Loucy (cell line): ENCODE measurements around the gene PDIA2.
"Not testable (repeated sequence)": the region's sequence is repeated elsewhere in the genome, so short reads cannot be mapped to it uniquely, and the experiment has no call there.

Experiments
- H2AFZ ChIP-seq: fragments of 200-600 bp; sonication (generic); 2 replicates; pipeline ENCODE4 v1.6.0; 2016; ENCODE audit warnings: antibody characterized with exemption, mild to moderate bottlenecking, low read length, moderate library complexity
- H3F3A ChIP-seq: fragments of 200-600 bp; 2 replicates; pipeline ENCODE4 v1.6.0; 2016; ENCODE audit warnings: antibody characterized with exemption, low read depth, mild to moderate bottlenecking
- H3K27me3 ChIP-seq: fragments of 200-600 bp; sonication (generic); 2 replicates; pipeline ENCODE4 v1.6.1; 2014; ENCODE audit warnings: low read length, mild to moderate bottlenecking; ENCODE audit not compliant: insufficient read depth, poor library complexity, severe bottlenecking
- H3K36me3 ChIP-seq: fragments of 200-600 bp; sonication (generic); 2 replicates; pipeline ENCODE4 v1.6.1; 2016; ENCODE audit warnings: low read length; ENCODE audit not compliant: insufficient read depth
- H3K4me1 ChIP-seq: fragments of 200-600 bp; sonication (generic); 2 replicates; pipeline ENCODE4 v1.5.1; 2014; ENCODE audit warnings: low read length, mild to moderate bottlenecking; ENCODE audit not compliant: insufficient read depth, poor library complexity, severe bottlenecking
- H3K4me2 ChIP-seq: fragments of 200-600 bp; sonication (generic); 2 replicates; pipeline ENCODE4 v1.6.0; 2014; ENCODE audit warnings: antibody characterized with exemption, low read length, low read depth, mild to moderate bottlenecking; ENCODE audit not compliant: poor library complexity, severe bottlenecking
- H3K4me3 ChIP-seq: fragments of 200-600 bp; sonication (generic); 2 replicates; pipeline ENCODE4 v1.5.1; 2014; ENCODE audit warnings: low read length, mild to moderate bottlenecking, mixed read lengths; ENCODE audit not compliant: poor library complexity, severe bottlenecking
- H3K79me2 ChIP-seq: fragments of 200-600 bp; sonication (generic); 2 replicates; pipeline ENCODE4 v1.6.1; 2014; ENCODE audit warnings: low read length; ENCODE audit not compliant: insufficient read depth
- H3K9ac ChIP-seq: fragments of 200-600 bp; sonication (generic); 2 replicates; pipeline ENCODE4 v1.6.0; 2014; ENCODE audit warnings: mild to moderate bottlenecking, low read depth, low read length, moderate library complexity; ENCODE audit not compliant: poor library complexity, severe bottlenecking
- H3K9me2 ChIP-seq: fragments of 200-600 bp; sonication (generic); replicated peaks from 2 replicates; pipeline ENCODE4 v1.6.1; 2016; ENCODE audit warnings: low read depth, low read length, mixed read lengths
- H3K9me3 ChIP-seq: fragments of 200-600 bp; sonication (generic); 2 replicates; pipeline ENCODE4 v1.6.1; 2014; ENCODE audit warnings: mild to moderate bottlenecking, antibody characterized with exemption, low read length, low read depth; ENCODE audit not compliant: insufficient read depth
- H4K20me1 ChIP-seq: fragments of 200-600 bp; sonication (generic); 2 replicates; pipeline ENCODE4 v1.6.0; 2014; ENCODE audit warnings: antibody characterized with exemption, low read length, mild to moderate bottlenecking; ENCODE audit not compliant: insufficient read depth, poor library complexity, severe bottlenecking
- CTCF ChIP-seq: fragments of 200-600 bp; sonication (generic); conservative IDR thresholded peaks from 2 replicates; pipeline ENCODE4 v1.5.1; 2014; ENCODE audit warnings: mild to moderate bottlenecking, antibody characterized with exemption, low read length
- EZH2phosphoT487 ChIP-seq: fragments of 200-600 bp; IDR thresholded peaks from 2 replicates; pipeline ENCODE4 v1.6.1; 2018; ENCODE audit warnings: antibody characterized with exemption, mild to moderate bottlenecking, moderate library complexity, borderline replicate concordance

PDIA2 gene

DNA sequence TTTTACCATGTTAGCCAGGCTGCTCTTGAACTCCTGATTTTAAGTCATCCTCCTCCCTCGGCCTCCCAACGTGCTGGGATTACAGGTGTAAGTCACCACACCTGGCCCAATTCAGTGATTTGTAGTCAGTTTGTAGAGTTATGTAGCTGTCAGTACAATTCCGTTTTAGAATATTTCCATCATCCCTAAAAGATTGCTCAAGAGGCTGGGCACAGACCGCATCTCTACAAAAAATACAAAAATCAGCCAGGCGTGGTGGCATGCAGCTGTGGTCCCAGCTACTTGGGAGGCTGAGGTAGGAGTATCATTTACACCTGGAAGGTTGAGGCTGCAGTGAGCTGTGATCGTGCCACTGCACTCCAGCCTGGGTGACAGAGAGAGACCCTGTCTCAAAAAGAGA lies 27.8 kb upstream of the PDIA2 start:
- Histone ChIP-seq H3K4me2 (peak overlapping the region; percentile 21), H3K9me3 (no peaks in the 10 kb centered on the region), H3K4me1 (peaks cover 34% of the 10 kb centered on the region), H3K79me2 (peaks cover 5% of the 10 kb centered on the region; the same call in 1 of the 2 replicates), H3K4me3 (no peak overlapping the region), H3K9ac (no peak overlapping the region), H3K36me3 (no peaks in the 10 kb centered on the region), H2AFZ (no peak overlapping the region), H3F3A (peaks cover 3% of the 10 kb centered on the region; the same call in 1 of the 2 replicates), H3K27me3 (no peaks in the 10 kb centered on the region), H3K9me2 (no peaks in the 10 kb centered on the region), H4K20me1 (no peaks in the 10 kb centered on the region)
- TF ChIP-seq CTCF (no peak), EZH2phosphoT487 (no peak)

DNA sequence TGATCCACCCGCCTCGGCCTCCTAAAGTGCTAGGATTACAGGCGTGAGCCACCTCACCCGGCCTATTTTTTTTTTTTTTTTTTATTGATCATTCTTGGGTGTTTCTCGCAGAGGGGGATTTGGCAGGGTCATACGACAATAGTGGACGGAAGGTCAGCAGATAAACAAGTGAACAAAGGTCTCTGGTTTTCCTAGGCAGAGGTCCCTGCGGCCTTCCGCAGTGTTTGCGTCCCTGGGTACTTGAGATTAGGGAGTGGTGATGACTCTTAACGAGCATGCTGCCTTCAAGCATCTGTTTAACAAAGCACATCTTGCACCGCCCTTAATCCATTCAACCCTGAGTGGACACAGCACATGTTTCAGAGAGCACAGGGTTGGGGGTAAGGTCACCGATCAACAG lies 24.9 kb upstream of the PDIA2 start:
- H3K9me2 ChIP-seq, H3F3A ChIP-seq, H3K9ac ChIP-seq, H4K20me1 ChIP-seq, H3K4me3 ChIP-seq, H3K4me2 ChIP-seq, H3K9me3 ChIP-seq, H3K79me2 ChIP-seq, H3K27me3 ChIP-seq, H2AFZ ChIP-seq, H3K36me3 ChIP-seq: not testable (repeated sequence)
- peaks cover 21% of the 10 kb centered on the region for H3K4me1 ChIP-seq

DNA sequence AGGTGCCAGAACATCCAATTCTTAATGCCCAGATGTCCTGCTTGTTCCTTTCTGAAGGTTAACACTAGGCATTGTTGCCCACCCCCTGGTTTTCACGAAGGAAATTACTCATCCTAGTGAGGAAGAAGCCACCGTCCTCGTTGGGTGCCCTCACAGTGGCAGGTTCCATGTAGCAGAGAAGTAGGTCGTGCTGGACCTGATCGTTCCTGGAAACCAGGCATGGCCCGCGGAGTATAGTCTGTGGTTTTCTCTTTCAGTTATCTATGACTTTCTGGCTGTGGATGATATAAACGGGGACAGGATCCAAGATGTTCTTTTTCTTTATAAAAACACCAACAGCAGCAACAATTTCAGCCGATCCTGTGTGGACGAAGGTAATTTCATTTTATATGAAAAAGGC lies 23.7 kb upstream of the PDIA2 start:
- Histone ChIP-seq H3K9me3 (no peaks in the 10 kb centered on the region), H3K79me2 (peaks cover 3% of the 10 kb centered on the region; the same call in 1 of the 2 replicates), H3K4me3 (no peak overlapping the region), H3K9me2 (no peaks in the 10 kb centered on the region), H2AFZ (no peak overlapping the region), H3F3A (no peaks in the 10 kb centered on the region), H3K27me3 (no peaks in the 10 kb centered on the region), H3K9ac (no peak overlapping the region), H3K4me1 (peaks cover 10% of the 10 kb centered on the region), H3K4me2 (peak overlapping the region; percentile 31), H4K20me1 (no peaks in the 10 kb centered on the region), H3K36me3 (no peaks in the 10 kb centered on the region)
- TF ChIP-seq CTCF = no peak
- TF ChIP-seq EZH2phosphoT487 = no peak

GRCh38 chr16:259814-260253 lies 23.1 kb upstream of the PDIA2 start:
- Histone ChIP-seq H3K9me3 (no peaks in the 10 kb centered on the region), H3F3A (no peaks in the 10 kb centered on the region), H3K4me2 (peak overlapping the region; percentile 31), H3K4me1 (peaks cover 8% of the 10 kb centered on the region), H3K27me3 (no peaks in the 10 kb centered on the region), H2AFZ (no peak overlapping the region), H4K20me1 (no peaks in the 10 kb centered on the region), H3K9me2 (no peaks in the 10 kb centered on the region), H3K36me3 (no peaks in the 10 kb centered on the region), H3K9ac (no peak overlapping the region), H3K4me3 (no peak overlapping the region), H3K79me2 (no peaks in the 10 kb centered on the region)
- TF ChIP-seq EZH2phosphoT487 (no peak), CTCF (no peak)
